PFSK-1 (cell line): ENCODE data around the gene RICTOR.

Experiments used
- FOXP2 ChIP-seq: optimal IDR thresholded peaks from 2 replicates; pipeline ENCODE3; 2011; ENCODE audit warnings: borderline replicate concordance, control low read depth, inconsistent platforms; ENCODE audit not compliant: insufficient read depth; ENCODE audit errors: extremely low read length, extremely low read depth
- POLR2AphosphoS5 ChIP-seq: IDR thresholded peaks from 2 replicates; pipeline ENCODE4 v1.6.1; 2012; ENCODE audit warnings: low read depth, mild to moderate bottlenecking, control low read depth, low read length, moderate library complexity
- SIN3A ChIP-seq: IDR thresholded peaks from 2 replicates; pipeline ENCODE4 v1.6.1; 2012; ENCODE audit warnings: mild to moderate bottlenecking, low read length, moderate library complexity, borderline replicate concordance; ENCODE audit not compliant: insufficient read depth
- TAF1 ChIP-seq: IDR thresholded peaks from 2 replicates; pipeline ENCODE4 v1.6.1; 2012; ENCODE audit warnings: low read length, control low read depth, borderline replicate concordance; ENCODE audit not compliant: insufficient read depth
- TF ChIP-seq, protein P1 (sequence below), 2 experiments: IDR thresholded peaks; 2 replicates each; pipeline versions ENCODE4 v1.6.1 to v1.8.0; 2011 to 2012; ENCODE audit warnings: low read depth in 2 of 2, low read length in 2 of 2, control low read depth in 1 of 2, inconsistent platforms in 1 of 2, mild to moderate bottlenecking in 1 of 2, moderate library complexity in 1 of 2; ENCODE audit not compliant: insufficient read depth in 1 of 2

Gene RICTOR

GRCh38 chr5:38978036-38978435 is 96.2 kb downstream of the RICTOR start:
- TF ChIP-seq POLR2AphosphoS5 (no peak), SIN3A (no peak), FOXP2 (no peak), TAF1 (no peak)
- TF ChIP-seq, protein P1, sequence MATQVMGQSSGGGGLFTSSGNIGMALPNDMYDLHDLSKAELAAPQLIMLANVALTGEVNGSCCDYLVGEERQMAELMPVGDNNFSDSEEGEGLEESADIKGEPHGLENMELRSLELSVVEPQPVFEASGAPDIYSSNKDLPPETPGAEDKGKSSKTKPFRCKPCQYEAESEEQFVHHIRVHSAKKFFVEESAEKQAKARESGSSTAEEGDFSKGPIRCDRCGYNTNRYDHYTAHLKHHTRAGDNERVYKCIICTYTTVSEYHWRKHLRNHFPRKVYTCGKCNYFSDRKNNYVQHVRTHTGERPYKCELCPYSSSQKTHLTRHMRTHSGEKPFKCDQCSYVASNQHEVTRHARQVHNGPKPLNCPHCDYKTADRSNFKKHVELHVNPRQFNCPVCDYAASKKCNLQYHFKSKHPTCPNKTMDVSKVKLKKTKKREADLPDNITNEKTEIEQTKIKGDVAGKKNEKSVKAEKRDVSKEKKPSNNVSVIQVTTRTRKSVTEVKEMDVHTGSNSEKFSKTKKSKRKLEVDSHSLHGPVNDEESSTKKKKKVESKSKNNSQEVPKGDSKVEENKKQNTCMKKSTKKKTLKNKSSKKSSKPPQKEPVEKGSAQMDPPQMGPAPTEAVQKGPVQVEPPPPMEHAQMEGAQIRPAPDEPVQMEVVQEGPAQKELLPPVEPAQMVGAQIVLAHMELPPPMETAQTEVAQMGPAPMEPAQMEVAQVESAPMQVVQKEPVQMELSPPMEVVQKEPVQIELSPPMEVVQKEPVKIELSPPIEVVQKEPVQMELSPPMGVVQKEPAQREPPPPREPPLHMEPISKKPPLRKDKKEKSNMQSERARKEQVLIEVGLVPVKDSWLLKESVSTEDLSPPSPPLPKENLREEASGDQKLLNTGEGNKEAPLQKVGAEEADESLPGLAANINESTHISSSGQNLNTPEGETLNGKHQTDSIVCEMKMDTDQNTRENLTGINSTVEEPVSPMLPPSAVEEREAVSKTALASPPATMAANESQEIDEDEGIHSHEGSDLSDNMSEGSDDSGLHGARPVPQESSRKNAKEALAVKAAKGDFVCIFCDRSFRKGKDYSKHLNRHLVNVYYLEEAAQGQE (IDR thresholded peaks at IDR 0.05; ENCODE audit: insufficient read depth in 1 of 2, low read depth in 2 of 2, low read length in 2 of 2), result no peak

DNA sequence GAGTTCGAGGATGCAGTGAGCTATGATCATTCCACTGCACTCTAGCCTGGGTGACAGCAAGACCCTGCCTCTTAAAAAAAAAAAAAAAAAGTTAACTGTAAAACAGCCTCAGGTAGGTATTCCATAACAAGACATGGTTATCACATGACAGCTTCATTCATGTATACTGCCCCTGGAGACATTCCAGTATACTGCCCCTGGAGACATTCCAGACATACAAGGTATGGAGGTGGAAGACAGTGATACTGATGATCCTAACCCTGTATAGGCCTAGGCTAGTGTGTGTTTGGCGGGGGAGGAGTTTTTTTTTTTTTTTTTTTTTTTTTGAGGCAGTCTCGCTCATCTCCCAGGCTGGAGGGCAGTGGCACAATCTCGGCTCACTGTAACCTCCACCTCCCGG is 105.5 kb downstream of the RICTOR start:
- no peak for TF ChIP-seq FOXP2
- no peak for TF ChIP-seq SIN3A
- no peak for TF ChIP-seq TAF1

GRCh38 chr5:38961691-38962090 is 112.5 kb downstream of the RICTOR start:
- no peak for TF ChIP-seq TAF1
- TF ChIP-seq, protein P1 (IDR thresholded peaks at IDR 0.05; ENCODE audit: insufficient read depth in 1 of 2, low read depth in 2 of 2, low read length in 2 of 2), result no peak
- TF ChIP-seq FOXP2, result no peak
- no peak for TF ChIP-seq POLR2AphosphoS5
- no peak for TF ChIP-seq SIN3A

DNA sequence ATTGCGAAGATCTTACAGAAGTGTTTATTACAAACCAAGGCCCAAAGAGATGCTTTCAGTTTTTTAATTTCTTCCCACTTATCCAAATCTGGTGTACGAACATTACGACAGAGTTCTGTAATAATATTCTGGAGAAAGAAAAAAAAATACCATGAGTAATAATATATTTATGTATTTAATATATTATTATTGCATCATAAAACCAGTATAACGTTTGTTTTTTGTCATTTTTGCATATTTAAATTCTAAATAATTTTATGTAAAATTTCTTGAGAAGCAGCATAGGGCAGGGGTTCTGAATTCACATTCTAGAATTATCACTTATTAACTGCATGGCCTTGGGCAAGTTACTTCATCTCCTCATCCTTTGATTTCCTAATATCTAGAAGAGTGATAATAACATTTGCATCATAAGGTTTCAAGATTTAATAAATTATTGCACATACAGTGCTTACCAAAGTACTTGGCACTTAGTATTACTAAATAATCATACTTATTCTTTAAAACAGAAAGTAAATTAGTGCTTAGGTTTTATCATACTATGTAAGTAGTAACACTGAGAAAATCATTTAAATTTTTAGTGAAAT is 120.7 kb downstream of the RICTOR start:
- TF ChIP-seq POLR2AphosphoS5 (no peak), FOXP2 (no peak), SIN3A (no peak), TAF1 (no peak)
- TF ChIP-seq, protein P1 (IDR thresholded peaks at IDR 0.05; ENCODE audit: insufficient read depth in 1 of 2, low read depth in 2 of 2, low read length in 2 of 2), result no peak

GRCh38 chr5:38948501-38948900 is 125.7 kb downstream of the RICTOR start:
- TF ChIP-seq, protein P1 (IDR thresholded peaks at IDR 0.05; ENCODE audit: insufficient read depth in 1 of 2, low read depth in 2 of 2, low read length in 2 of 2), result no peak
- TF ChIP-seq SIN3A (no peak), FOXP2 (no peak), TAF1 (no peak), POLR2AphosphoS5 (no peak)
